GM21737 (cell line): ENCODE results near the gene FHOD3.
"Not testable (repeated sequence)": the region's sequence is repeated elsewhere in the genome, so short reads cannot be mapped to it uniquely, and the experiment has no call there.

Experiments used
- ATAC-seq: cut with Tn5 transposase; IDR thresholded peaks from one replicate; pipeline ENCODE4 v1.9.1; 2021; ENCODE audit warnings: mild to moderate bottlenecking, moderate library complexity; ENCODE audit not compliant: unreplicated experiment

FHOD3 gene

DNA sequence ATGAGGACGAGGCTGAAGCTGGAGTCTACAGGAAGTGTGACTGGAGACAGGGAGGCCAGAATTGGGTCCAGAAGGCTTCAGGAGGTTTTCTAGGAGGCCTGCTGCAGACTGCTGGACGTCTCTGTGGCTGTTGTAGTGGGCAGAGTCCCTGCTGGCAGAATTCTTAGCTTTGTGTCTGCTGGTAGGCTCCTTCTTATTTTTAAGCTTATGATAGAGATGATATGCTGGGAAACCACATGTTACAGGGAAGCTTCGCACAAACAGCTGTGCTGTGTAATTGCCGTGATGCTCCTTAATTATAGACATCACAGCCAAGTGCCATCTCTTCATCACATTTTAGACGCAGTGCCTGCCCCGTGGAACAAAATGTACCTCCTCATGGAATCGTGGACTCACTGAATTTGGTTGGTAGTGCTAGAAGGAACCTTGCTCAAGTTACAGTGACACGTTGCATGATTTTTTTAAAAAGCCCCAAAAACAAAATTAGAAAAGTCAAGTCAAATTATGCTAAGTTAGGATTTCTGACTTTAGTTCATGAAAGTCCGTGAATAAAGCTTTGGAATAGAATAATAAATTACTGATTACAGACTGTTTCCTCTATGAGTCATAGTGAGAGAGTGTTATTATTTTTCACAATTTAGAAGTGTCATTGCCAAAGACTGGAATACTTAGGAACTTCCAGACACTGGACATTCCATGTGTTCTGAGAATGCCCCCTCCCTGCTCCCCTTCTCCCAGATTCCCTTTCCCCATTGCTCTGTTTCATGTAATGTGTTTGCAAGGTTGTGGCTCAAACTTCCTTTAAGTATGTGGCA lies 144.1 kb downstream of the FHOD3 start:
- no peak for ATAC-seq

DNA sequence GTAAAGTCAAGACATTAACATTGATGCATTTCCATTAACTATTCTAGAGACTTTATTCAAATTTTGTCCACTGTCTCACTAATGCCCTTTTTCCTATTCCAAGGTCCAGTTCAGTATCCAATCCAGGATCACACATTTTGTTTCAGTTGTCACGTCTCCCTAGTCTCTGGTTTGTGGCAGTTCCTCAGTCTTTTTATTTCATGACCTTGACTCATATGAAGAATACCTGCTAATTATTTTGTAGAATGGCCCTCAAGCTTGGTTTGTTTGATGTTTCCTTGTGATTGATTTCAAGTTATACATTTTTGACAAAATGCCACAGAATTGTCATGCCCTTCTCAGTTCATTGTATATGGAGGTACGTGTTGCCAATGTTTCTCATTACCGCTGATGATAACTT lies 145.2 kb downstream of the FHOD3 start:
- ATAC-seq: no peak

DNA sequence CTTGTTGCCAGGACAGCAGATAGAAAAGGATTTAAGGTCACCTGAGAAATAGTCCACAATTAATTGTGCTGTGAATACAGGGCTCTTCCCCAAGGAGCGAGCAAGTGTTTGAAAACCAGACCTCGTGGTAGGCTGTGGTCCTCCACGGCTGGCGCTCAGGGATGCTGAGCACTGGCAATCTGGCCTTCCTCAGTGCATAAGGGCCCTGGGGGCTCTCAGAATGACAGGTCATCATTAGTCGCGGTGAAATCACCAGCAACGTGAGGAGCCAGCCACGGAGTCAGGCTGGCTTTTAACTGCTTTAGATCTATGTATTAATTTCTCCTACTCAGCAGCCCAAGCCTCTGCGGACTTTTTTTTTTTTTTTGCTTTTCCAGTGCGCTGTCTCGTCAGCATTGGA lies 148.5 kb downstream of the FHOD3 start:
- ATAC-seq: no peak

DNA sequence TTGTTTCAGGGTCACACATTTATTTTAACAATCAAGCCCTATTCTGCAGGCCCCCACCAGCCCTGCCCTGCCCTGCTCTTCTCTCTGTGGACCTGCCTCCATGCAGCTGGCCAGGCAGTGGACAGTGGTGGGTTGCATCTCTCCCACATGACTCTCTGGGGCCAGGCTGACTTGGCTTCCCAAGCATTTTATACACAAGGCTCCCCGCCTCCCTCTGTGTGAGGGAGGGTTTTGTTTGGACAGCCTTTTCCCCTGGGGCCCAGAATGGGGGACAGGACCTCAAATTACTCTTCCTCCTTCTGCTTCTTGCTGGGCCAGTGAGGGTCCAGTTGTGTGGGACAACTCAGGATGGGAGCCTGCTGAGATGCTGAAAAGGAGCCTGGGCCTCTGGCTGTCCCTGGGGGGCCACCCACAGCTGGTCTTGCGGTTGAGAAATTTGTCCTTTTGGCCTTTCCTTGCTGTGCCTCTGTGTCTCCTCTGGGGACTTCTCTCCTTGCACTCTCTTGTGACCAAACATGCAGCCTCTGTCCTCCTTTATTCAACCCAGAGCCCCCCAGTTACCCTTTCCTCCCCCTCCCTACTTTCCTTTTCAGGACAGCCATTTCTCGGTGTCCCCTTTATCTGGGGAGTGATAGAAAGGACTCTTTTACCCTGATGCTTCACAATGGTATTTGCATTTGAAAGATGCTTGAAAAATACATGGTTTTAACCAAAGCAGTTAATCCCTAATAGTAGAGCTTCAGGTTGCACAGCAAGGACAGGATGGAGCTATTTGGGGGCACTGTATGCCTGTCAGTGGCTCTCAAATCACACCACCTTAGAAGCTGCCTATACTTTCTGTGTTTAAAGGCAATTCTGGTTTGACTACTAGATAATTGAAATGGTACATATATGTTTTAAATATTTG lies 151.1 kb downstream of the FHOD3 start:
- ATAC-seq: no peak

DNA sequence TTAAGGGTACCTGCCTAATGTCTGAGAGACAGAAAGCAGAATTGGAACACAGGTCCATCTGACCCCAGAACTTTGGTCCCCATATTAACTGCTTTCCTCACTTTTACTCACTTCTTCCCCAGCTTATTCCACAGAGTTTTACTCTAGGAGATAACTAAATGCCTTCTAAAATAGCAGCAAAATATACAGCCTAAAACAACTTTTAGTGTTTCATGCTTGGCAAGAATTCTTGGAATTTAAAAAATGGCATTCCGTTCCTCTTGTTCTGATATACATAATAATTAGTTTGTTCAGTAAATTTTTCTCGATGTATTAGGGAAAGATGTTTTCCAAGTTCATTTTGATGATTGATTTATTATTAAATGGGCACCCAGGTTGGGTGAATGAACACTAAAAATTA lies 151.9 kb downstream of the FHOD3 start:
- no peak for ATAC-seq

DNA sequence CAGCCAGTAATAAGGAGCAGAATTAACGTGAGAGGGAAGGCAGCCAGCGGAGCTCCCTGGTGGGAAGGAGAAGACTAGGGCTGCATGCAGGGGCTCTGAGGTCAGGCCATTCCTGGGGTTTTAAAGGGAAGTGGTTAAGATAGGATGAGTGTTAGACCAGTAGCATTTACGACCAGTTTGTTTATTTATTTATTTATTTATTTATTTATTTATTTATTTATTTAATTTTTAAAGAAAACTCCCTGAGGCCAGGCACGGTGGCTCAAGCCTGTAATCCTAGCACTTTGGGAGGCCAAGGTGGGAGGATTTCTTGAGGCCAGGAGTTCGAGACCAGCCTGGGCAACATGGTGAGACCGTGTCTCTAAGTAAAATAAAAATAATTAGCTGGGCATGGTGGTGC lies 152.8 kb downstream of the FHOD3 start:
- no peak for ATAC-seq

DNA sequence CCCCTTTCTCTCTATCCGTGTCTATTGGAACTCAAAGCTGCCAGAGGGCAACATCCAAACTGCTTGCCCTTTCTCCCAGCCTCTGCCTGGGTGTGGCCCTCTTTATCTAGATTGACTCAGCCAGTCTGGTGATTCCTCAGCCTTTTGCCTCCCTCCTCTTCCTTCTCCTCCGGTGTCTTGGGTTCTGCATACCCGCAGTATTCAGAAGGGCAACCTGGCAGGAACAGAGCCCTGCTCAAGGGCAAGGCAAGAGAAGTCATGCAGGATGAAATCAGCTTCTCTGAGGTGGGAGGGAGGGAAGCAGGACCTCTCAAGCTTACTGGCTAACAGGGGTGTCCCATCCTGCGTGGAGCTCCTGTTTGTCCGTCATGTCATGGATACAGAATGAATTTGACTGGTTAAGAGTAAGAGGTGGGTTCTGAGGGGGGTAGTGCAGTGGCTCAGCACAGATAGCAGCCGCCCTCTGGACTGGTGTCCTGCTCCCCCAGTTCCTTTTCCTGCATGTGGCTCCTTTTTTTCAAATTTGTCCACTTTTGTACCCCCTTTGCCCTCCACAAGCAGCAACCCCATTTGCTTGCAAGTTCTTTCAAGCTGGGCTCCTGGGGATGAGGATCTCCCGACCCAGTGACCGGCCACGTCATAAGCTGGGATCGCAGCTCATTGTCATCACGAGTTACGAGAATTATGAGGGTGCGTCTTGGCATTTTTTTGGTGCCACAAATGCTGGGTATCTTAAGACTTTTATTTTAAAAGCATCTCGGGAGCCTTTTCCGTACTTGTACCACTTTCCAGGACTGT lies 154.1 kb downstream of the FHOD3 start:
- ATAC-seq: no peak

DNA sequence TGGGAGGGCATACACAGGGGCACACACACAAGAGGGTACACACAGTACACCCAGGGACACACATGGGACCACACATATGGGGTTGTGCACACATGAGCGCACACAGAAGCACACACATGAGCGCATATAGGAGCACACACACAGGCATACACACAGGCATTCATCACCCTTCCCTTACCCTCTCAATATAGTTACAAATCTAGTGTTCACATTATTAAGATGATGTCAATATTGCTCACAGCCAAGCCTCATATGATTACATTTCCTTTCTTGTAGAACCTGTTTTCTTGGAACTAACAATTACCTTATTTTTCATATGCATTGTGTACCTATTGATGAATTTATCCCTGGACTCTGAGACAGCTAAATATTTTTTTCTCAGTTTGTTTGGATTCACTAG lies 156.7 kb downstream of the FHOD3 start:
- no peak for ATAC-seq

DNA sequence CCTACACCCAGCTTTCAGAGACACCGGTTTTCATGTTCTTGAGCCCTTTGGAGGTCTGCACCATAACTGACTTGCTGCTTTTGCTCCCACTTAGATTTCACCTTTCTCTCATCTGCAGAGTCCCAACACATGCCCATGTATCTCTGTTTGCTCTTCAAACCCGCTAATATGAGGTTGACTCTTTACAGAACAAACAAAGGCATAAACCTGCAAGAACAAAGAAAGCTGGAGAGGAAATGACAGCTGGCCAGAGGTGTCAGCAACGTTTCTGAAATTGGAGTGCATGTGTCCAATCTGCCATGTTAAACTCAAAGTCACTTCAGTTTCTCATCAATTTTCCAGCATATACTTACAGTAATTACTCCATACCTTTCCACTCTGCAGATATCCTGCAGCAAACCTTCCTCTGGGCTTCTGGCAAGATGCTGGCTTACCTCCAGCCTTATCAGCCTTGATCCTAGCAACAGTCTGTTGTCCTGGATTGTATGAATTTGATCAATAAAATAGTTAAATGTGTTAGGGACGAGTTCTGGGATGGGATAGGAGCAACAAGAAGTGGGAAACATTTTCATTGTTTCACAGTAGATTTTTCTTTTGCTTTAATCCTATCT lies 157.4 kb downstream of the FHOD3 start:
- no peak for ATAC-seq

DNA sequence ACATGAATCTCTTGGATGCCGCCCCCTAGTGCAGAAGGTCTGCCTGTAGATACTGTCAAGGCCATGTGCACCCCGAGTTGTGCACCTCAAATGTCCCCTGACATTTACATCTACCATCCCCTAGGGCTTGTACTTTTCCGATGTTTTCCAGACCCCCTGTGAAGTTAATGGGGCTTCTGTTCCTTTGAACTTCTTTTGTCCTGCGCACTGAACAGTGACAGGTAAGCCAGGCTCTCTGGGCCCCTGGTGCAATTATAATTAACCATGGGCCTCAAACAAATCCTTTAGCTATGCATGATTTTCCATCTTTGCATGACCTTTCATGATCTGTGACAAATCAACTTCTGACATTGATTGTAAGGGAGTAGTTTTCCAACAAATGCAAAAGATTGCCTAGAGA lies 158.4 kb downstream of the FHOD3 start:
- no peak for ATAC-seq

DNA sequence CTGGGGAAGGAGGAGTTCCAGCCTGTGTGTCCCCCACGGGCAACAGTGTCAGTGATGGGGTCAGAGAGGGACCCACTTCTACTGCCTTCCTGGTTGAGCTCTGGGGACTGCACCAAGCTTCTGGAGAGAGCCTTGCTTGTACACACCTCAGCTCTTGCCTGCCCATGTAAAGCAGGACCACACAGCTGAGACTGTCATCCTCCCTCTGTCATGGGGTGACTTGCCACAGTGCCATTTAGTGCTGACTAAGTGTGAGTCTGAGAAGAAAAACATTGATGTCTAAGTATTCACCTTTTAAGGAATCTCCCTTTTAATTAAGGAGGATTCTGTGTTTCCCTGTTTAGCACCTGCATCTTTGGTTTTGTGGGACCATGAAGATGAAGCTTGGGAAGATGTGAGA lies 159.1 kb downstream of the FHOD3 start:
- ATAC-seq: no peak

DNA sequence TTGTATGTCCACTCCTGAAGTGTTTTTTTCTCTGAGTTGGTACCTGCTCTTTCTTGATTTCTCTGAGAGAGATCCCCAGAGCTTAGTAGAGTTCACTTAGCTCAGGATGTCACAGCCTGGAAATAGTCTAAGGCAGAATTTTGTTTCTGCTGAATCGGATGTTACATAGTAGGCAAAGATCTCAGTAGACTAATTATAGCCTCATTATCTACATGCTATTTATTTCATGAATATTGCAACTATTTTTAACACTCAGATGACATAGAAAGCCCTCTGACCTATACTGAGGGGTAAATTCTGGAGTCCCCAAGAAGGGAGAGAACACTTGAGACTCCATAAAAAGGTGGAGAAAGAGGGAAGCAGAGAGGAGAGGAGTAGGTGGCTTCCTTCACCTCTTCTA lies 160.2 kb downstream of the FHOD3 start:
- ATAC-seq: no peak

DNA sequence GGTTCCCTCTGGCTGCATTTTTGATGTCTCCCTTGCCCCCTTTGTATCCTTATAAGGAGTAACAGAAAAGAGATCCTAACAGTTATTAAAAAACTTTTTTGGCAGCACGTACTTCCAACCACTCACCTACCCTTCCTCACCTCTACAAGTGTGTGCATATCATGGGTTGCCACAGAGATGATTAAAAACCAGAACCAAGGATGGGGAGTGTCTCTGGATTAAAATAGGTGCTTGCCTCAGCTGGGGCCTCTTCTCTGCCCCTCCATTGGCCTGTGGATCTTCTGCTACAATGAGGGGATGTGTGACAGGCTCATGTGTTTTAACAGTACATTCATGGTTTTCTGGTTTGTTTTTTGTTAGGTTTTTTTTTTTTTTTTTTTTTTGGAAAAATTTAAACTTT lies 160.8 kb downstream of the FHOD3 start:
- ATAC-seq: no peak

DNA sequence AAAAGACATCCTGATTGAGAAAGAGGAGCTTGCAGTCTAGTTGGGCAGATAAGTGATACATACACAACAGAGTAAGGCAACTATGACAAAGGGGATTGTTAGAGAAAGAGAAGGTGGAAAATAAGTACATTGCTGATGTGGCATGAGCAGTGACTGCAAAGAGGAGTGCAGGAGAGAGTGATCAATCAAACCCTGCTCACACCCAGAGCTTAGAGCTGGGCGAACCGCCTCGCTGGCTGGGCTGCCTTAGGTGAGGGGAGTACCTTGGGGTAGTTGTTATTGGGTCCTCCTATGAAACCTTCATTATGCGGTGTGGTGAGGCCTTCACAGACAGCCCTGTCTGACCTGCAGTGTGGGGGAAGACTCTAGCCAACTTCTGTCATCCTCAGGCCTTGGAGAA lies 161.7 kb downstream of the FHOD3 start:
- ATAC-seq: no peak

DNA sequence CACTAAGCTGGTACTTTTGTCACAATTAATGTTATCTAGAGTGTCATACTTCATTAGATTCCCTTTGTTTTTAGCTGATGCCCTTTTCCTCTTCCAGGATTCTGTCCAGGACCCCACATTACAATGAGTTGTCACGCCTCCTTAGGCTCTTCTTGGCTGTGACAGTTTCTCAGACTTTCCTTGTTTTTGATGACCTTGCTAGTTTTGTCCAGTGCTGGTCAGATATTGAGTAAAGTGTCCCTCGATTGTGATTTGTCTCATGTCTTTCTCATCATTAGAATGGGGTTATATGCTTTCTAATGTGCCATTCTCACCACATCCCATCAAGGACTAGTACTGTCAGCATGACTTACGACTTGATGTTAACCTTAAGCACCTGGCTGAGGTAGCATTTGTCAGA lies 162.3 kb downstream of the FHOD3 start:
- ATAC-seq: no peak

DNA sequence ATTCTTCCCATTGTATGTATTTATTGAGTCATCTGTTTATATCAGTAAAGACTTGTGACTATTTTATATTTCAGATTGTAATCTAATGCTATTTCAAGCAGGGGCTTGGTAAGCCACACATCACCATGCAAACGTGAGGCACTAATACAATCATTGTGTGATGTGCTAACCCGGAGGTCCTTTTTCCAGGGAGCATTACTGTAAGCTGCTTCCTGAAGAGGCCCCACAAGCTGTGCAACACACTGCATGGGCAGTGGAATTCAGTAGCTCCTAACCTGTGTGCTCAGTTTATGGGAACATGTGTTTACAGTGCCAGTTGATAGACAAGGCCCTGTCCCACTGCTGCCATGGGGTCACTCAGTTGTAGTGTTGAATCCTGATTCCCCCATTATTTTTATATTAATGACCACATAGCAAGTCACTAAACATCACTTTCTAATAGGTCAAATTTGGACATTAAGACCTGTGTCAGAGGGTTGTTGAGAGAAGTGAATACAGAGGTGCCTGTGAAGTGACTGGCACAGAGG lies 162.9 kb downstream of the FHOD3 start:
- no peak for ATAC-seq

DNA sequence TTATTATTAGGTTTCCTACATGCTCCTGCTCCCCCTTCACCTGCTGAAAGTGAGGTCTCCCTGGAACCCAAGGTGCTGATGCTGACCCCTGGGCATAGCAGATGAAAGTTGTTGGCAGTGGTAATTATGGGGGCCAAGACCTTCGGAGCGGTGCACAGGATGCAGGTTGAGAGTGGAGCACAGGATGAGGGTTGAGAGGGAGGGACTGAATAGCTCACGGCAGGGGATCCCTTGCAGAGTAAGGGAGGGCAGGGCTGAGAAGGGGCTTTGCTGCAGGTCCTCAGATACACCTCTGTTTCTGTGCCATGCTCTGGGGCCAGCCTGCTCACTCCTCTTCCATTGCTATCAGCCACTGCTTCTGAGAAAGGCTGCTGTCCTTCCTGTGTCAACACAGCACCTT lies 163.3 kb downstream of the FHOD3 start:
- no peak for ATAC-seq

DNA sequence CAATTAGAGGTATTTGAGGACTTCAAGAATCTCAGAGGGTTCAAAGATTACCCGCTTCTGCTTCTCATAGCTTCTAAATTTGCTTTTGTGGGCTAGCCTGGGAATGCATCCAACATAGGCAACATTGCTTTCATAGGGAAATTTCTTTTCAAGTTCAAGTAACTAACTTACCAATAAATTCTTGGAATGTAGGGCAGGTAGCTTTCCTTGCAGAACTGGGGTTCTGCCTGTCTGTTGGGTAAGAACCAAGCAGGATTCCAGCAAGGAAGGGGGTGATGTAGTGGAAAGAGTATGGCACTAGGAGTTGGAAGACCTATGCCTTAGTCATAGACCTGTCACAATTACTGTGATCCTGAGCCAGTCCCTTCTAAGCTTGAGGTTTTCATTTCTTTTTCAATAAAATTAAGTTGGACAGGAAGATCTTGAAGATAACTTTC lies 164.1 kb downstream of the FHOD3 start:
- no peak for ATAC-seq

DNA sequence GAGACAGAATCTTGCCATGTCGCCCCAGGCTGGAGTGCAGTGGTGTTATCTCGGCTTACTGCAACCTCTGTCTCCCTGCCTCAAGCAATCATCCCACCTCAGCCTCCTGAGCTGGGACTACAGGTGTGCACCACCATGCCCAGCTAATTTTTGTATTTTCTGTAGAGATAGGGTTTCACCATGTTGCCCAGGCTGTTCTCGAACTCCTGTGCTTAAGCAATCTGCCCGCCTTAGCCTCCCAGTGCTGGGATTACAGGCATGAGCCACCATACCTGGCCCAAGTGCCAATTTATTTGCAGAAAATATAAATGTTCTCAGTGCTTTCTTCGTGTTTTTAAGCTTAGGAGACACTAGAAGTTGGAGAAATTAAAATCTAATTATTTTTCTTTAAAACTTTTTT lies 166.0 kb downstream of the FHOD3 start:
- not testable (repeated sequence) for ATAC-seq

DNA sequence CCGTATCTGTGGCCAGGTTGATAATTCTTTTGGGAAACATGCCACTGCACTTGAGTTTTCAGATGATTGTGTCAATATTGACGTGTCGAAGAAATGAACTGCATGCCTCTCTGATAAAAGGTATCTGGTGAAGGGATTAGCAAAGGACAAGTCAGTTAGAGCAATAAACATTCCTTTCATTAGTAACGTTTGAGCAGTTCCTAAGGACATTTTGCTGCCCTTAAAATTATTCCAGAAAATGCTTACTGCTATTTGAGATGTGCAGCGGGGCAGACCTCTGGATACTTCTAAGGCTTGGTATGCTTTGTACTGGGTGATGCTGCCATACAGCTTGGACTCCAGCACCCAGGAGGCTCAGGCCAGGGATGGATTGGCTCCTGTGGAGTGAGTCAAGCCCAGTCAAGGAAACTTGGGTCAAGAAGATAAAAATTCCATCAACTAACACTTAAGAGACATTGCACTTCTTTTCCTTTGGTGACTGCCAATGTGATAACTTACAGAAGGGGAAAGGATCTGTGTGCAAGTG lies 166.7 kb downstream of the FHOD3 start:
- no peak for ATAC-seq
